ENCODE measurements around the gene FXYD3. TPM values are rescaled to one million over a fixed set of nuclear protein-coding genes. Genes with fewer than 3 reads are reported as not detected.

FXYD3 gene
- total and polyA plus RNA-seq, 2 of the 13 experiments (the other 11 are each of a cell fraction or from before 2014, with no cell fraction given): 4.9 TPM; not detected in 1

GRCh38 chr19:35114353-35115176, 1.1 kb upstream of the FXYD3 start (continued):
- TF ChIP-seq ZNF18 (CRISPR knock-in tag; IDR thresholded peaks at IDR 0.05; ENCODE audit: insufficient replicate concordance) (no peak), NCOA5 (CRISPR knock-in tag; IDR thresholded peaks at IDR 0.05) (no peak), ZBTB7B (CRISPR knock-in tag; IDR thresholded peaks at IDR 0.05) (peak; percentile 99), ZNF234 (CRISPR knock-in tag; conservative IDR thresholded peaks at IDR 0.05) (no peak), ZNF407 (CRISPR knock-in tag; IDR thresholded peaks at IDR 0.05; ENCODE audit: not compliant biosample characterization) (no peak), THAP9 (CRISPR knock-in tag; IDR thresholded peaks at IDR 0.05; ENCODE audit: borderline replicate concordance) (no peak), ZNF264 (CRISPR knock-in tag; IDR thresholded peaks at IDR 0.05) (no peak), DMAP1 (CRISPR knock-in tag; IDR thresholded peaks at IDR 0.05) (no peak), KLF12 (CRISPR knock-in tag; IDR thresholded peaks at IDR 0.05; ENCODE audit: borderline replicate concordance) (no peak), ZNF274 (CRISPR knock-in tag; IDR thresholded peaks at IDR 0.05) (no peak), LBX2 (CRISPR knock-in tag; IDR thresholded peaks at IDR 0.05; ENCODE audit: borderline replicate concordance) (no peak), ZNF572 (CRISPR knock-in tag; IDR thresholded peaks at IDR 0.05) (no peak), ZNF343 (CRISPR knock-in tag; IDR thresholded peaks at IDR 0.05) (no peak), MED13 (CRISPR knock-in tag; IDR thresholded peaks at IDR 0.05) (no peak), PLRG1 (conservative IDR thresholded peaks at IDR 0.05) (no peak)
